ENCODE measurements around the gene HMGCR. TPM values are rescaled to one million over a fixed set of nuclear protein-coding genes. Genes with fewer than 3 reads are reported as not detected.
"Not testable (repeated sequence)": the region's sequence is repeated elsewhere in the genome, so short reads cannot be mapped to it uniquely, and the experiment has no call there.

HMGCR gene
- total and polyA plus RNA-seq, 2 of the 8 experiments (the other 6 are each of a cell fraction or from before 2014, with no cell fraction given), result 45.8 to 199 TPM

GRCh38 chr5:75333759-75334158, 3.3 kb upstream of the HMGCR start:
- POLR2A ChIA-PET (ENCODE audit: partially characterized antibody), result interaction anchor here (0.7 kb wide), 1 partner anchor 78 kb away, joined by 3 read pairs; no protein-coding TSS in a partner anchor
- H3K4me3 ChIP-seq (ENCODE audit: extremely low read depth in 1 of 4, insufficient read depth in 2 of 4, low read depth in 3 of 4, low read length in 4 of 4); H2BK20ac ChIP-seq (ENCODE audit: low read length); H3K27ac ChIP-seq (ENCODE audit: low read depth, low read length); H4K20me1 ChIP-seq (replicated peaks in 1 of 2; ENCODE audit: control insufficient read depth in 1 of 2, insufficient read depth in 2 of 2, low read length in 2 of 2); H3K4me2 ChIP-seq (ENCODE audit: insufficient read depth in 1 of 2, low read depth in 2 of 2, low read length in 2 of 2); H4K5ac ChIP-seq (ENCODE audit: insufficient read length, low read depth, low read length); H4K91ac ChIP-seq (replicated peaks; ENCODE audit: insufficient read length, low read length); H3K4ac ChIP-seq (replicated peaks; ENCODE audit: insufficient read length, low read depth, low read length); H3K79me1 ChIP-seq (ENCODE audit: low read depth, low read length); DNase-seq (ENCODE audit: low read depth in 1 of 2, low spot score in 2 of 2); H3K14ac ChIP-seq (ENCODE audit: insufficient read length); H3K9me3 ChIP-seq (ENCODE audit: insufficient read depth in 2 of 2, low read depth in 1 of 2, low read length in 1 of 2); FAIRE-seq; H3K9ac ChIP-seq (replicated peaks in 1 of 4; ENCODE audit: extremely low read depth in 1 of 4, low read depth in 3 of 4, low read length in 3 of 4); H4K8ac ChIP-seq (ENCODE audit: extremely low read depth, insufficient read depth, low read length); H2AFZ ChIP-seq (ENCODE audit: low read length); H2BK15ac ChIP-seq (ENCODE audit: low read length); H3K56ac ChIP-seq (replicated peaks; ENCODE audit: insufficient read length, low read depth, low read length); H3K36me3 ChIP-seq (ENCODE audit: control insufficient read depth in 2 of 4, insufficient read depth in 4 of 4, low read length in 3 of 4); H2BK5ac ChIP-seq (ENCODE audit: low read depth, low read length); H3K4me1 ChIP-seq (replicated peaks in 1 of 4; ENCODE audit: control insufficient read depth in 3 of 4, insufficient read depth in 4 of 4, low read length in 3 of 4); H2AK5ac ChIP-seq (ENCODE audit: low read depth, low read length); H3K23ac ChIP-seq (ENCODE audit: insufficient read length); H2BK12ac ChIP-seq (ENCODE audit: low read depth, low read length); H3K18ac ChIP-seq (ENCODE audit: extremely low read depth, low read length); H3K27me3 ChIP-seq (replicated peaks in 1 of 4; ENCODE audit: control insufficient read depth in 3 of 4, extremely low read depth in 1 of 4, insufficient read depth in 3 of 4, low read length in 3 of 4); H3K23me2 ChIP-seq (ENCODE audit: low read depth, low read length); H2BK120ac ChIP-seq (replicated peaks; ENCODE audit: low read depth, low read length): not testable (repeated sequence)
- H3K79me2 ChIP-seq (ENCODE audit: control insufficient read depth in 1 of 2, insufficient read depth in 2 of 2, low read length in 2 of 2), result peaks cover 16 to 17% of the 10 kb centered on the region in 2 experiments
- 93% methylated on average over 10 of the region's 23 CpGs; no CpG with 5 or more reads in 1 of the 2 experiments for WGBS, 2 experiments (ENCODE audit: extremely low coverage in 1 of 2, insufficient coverage in 1 of 2, insufficient read length in 1 of 2, insufficient replicate concordance in 2 of 2, low coverage in 1 of 2, low lambda C conversion rate in 2 of 2, missing lambda C conversion rate in 1 of 2)
- CTCF ChIA-PET (ENCODE audit: partially characterized antibody), result interaction anchor here (0.6 to 1.8 kb wide), 4 partner anchors 9 to 399 kb away, joined by 3 to 5 read pairs (median 4); no protein-coding TSS in a partner anchor

- H3K27ac ChIP-seq (ENCODE audit: low read depth, low read length); H2BK5ac ChIP-seq (ENCODE audit: low read depth, low read length); H4K8ac ChIP-seq (ENCODE audit: extremely low read depth, insufficient read depth, low read length); H3K18ac ChIP-seq (ENCODE audit: extremely low read depth, low read length); H3K36me3 ChIP-seq (ENCODE audit: control insufficient read depth in 2 of 4, insufficient read depth in 4 of 4, low read length in 3 of 4); H2BK12ac ChIP-seq (ENCODE audit: low read depth, low read length); H3K9ac ChIP-seq (replicated peaks in 1 of 4; ENCODE audit: extremely low read depth in 1 of 4, low read depth in 3 of 4, low read length in 3 of 4); H3K4me3 ChIP-seq (ENCODE audit: extremely low read depth in 1 of 4, insufficient read depth in 2 of 4, low read depth in 3 of 4, low read length in 4 of 4); H3K4me2 ChIP-seq (ENCODE audit: insufficient read depth in 1 of 2, low read depth in 2 of 2, low read length in 2 of 2); H3K9me3 ChIP-seq (ENCODE audit: insufficient read depth in 2 of 2, low read depth in 1 of 2, low read length in 1 of 2); H2BK15ac ChIP-seq (ENCODE audit: low read length); H3K56ac ChIP-seq (replicated peaks; ENCODE audit: insufficient read length, low read depth, low read length); H3K4ac ChIP-seq (replicated peaks; ENCODE audit: insufficient read length, low read depth, low read length); H2BK20ac ChIP-seq (ENCODE audit: low read length); H3K79me1 ChIP-seq (ENCODE audit: low read depth, low read length); H2AK5ac ChIP-seq (ENCODE audit: low read depth, low read length); H2AFZ ChIP-seq (ENCODE audit: low read length); H3K23ac ChIP-seq (ENCODE audit: insufficient read length); H4K20me1 ChIP-seq (replicated peaks in 1 of 2; ENCODE audit: control insufficient read depth in 1 of 2, insufficient read depth in 2 of 2, low read length in 2 of 2); POLR2A ChIA-PET (ENCODE audit: partially characterized antibody); H3K14ac ChIP-seq (ENCODE audit: insufficient read length); H2BK120ac ChIP-seq (replicated peaks; ENCODE audit: low read depth, low read length); H3K4me1 ChIP-seq (replicated peaks in 1 of 4; ENCODE audit: control insufficient read depth in 3 of 4, insufficient read depth in 4 of 4, low read length in 3 of 4); H4K91ac ChIP-seq (replicated peaks; ENCODE audit: insufficient read length, low read length); FAIRE-seq; H4K5ac ChIP-seq (ENCODE audit: insufficient read length, low read depth, low read length); H3K27me3 ChIP-seq (replicated peaks in 1 of 4; ENCODE audit: control insufficient read depth in 3 of 4, extremely low read depth in 1 of 4, insufficient read depth in 3 of 4, low read length in 3 of 4); H3K23me2 ChIP-seq (ENCODE audit: low read depth, low read length); DNase-seq (ENCODE audit: low read depth in 1 of 2, low spot score in 2 of 2): not testable (repeated sequence)
- 91% methylated on average over 9 of the region's 10 CpGs; no CpG with 5 or more reads in 1 of the 2 experiments for WGBS, 2 experiments (ENCODE audit: extremely low coverage in 1 of 2, insufficient coverage in 1 of 2, insufficient read length in 1 of 2, insufficient replicate concordance in 2 of 2, low coverage in 1 of 2, low lambda C conversion rate in 2 of 2, missing lambda C conversion rate in 1 of 2)
- H3K79me2 ChIP-seq (ENCODE audit: control insufficient read depth in 1 of 2, insufficient read depth in 2 of 2, low read length in 2 of 2), result peaks cover 19 to 22% of the 10 kb centered on the region in 2 experiments
- CTCF ChIA-PET (ENCODE audit: partially characterized antibody), result interaction anchor here (1.8 kb wide), 1 partner anchor 22 kb away, joined by 5 read pairs; no protein-coding TSS in a partner anchor
Measured at GRCh38 chr5:75334413-75334812, 2.6 kb upstream of the HMGCR start.
